Thyroid gland (tissue), 4 donors: ENCODE results near the gene FAIM. TPM values are rescaled to one million over a fixed set of nuclear protein-coding genes. Genes with fewer than 3 reads are reported as not detected.
A peak's percentile ranks its signal among the peaks of the same experiment; 100 is the strongest.
"Not testable (repeated sequence)": the region's sequence is repeated elsewhere in the genome, so short reads cannot be mapped to it uniquely, and the experiment has no call there.

Experiments used
- DNase-seq, 2 donors: peaks; one replicate each; pipeline ENCODE4 v3.0.0-alpha.2; 2019
- H3K27ac ChIP-seq, 3 donors: fragments of 200-600 bp; sonication (generic); 1 replicate in 2 of 3; 2 replicates in 1 of 3; pipeline ENCODE4 v1.5.1; 2016 to 2019; ENCODE audit warnings: mild to moderate bottlenecking in 1 of 3, moderate library complexity in 1 of 3
- H3K27me3 ChIP-seq: fragments of 200-600 bp; sonication (generic); one replicate; pipeline ENCODE4 v1.5.1; 2019
- H3K36me3 ChIP-seq, 2 donors: fragments of 200-600 bp; sonication (generic); one replicate each; pipeline ENCODE4 v1.5.1; 2016 to 2019
- H3K4me1 ChIP-seq, 2 donors: fragments of 200-600 bp; sonication (generic); one replicate each; pipeline ENCODE4 v1.5.1; 2017 to 2019
- H3K4me3 ChIP-seq, 3 donors: fragments of 200-600 bp; sonication (generic); replicated peaks in 1 of 3; 1 replicate in 2 of 3; 2 replicates in 1 of 3; pipeline ENCODE4 v1.5.1; 2016; ENCODE audit warnings: mild to moderate bottlenecking in 1 of 3
- H3K9me3 ChIP-seq: fragments of 200-600 bp; sonication (generic); one replicate; pipeline ENCODE4 v1.5.1; 2017
- POLR2A ChIP-seq, 2 donors: fragments of 450-650 bp; IDR thresholded peaks; one replicate each; pipeline ENCODE4 v1.6.1; 2017; ENCODE audit warnings: antibody characterized with exemption in 2 of 2, mild to moderate bottlenecking in 2 of 2, moderate library complexity in 1 of 2
- WGBS, 2 donors: methylation state at CpG; one replicate each; pipeline ENCODE4 v1.1.5; 2017; 5-methylcytosine and 5-hydroxymethylcytosine counted together
- intact Hi-C: fragments of 100-400 bp; cut with DNase I; formaldehyde crosslinking; loops from one replicate; pipeline ENCODE4 v1.15.1; 2023
- total RNA-seq, 4 donors: library from RNA; depleted of rRNA; stranded (reverse); fragments of >200 nt; gene quantifications; one replicate each; pipeline ENCODE4 v1.2.3, GENCODE V29; 2016
- TF ChIP-seq, protein P1 (sequence below), 6 experiments: fragments of 200-600 bp in 3 of 6; fragments of 450-650 bp in 3 of 6; sonication (generic) in 3 of 6; IDR thresholded peaks; one replicate each; pipeline ENCODE4 v1.5.1; 2016 to 2019; ENCODE audit warnings: antibody characterized with exemption in 6 of 6, mild to moderate bottlenecking in 2 of 6, inconsistent platforms in 1 of 6, moderate library complexity in 1 of 6

The FAIM gene
- total RNA-seq, 4 donors from 2014 or later, result 12.6 to 26.6 (median 20.4) TPM

DNA sequence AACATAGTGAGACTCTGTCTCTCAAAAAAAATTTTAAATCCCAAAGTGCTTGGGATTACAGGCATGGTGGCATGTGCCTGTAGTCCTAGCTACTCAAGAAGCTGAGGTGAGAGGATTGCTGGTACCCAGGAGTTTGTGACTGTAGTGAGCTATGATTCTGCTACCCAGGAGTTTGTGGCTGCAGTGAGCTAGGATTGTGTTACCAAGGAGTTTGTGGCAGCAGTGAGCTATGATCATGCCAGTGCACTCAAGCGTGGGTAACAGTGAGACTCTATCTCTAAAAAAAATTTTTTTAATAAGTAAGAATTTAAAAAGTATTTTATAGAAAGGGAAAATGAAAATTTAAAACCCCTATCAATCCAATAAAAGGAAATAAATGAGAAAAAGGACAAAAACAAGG lies 69.5 kb downstream of the FAIM start:
- Histone ChIP-seq H3K27ac (no peak overlapping the region), H3K36me3 (peaks cover 0 to 5% of the 10 kb centered on the region in 2 donors), H3K9me3 (no peaks in the 10 kb centered on the region), H3K4me1 (peaks cover 11 to 28% of the 10 kb centered on the region in 2 donors), H3K27me3 (no peaks in the 10 kb centered on the region), H3K4me3 (no peak overlapping the region)
- peak in 1 of 2 donors; percentile 34 for DNase-seq
- WGBS, 2 donors, result 58 to 76% methylated on average over 1 of the region's 1 CpG
- intact Hi-C loops, result no loop called here
- TF ChIP-seq, protein P1, sequence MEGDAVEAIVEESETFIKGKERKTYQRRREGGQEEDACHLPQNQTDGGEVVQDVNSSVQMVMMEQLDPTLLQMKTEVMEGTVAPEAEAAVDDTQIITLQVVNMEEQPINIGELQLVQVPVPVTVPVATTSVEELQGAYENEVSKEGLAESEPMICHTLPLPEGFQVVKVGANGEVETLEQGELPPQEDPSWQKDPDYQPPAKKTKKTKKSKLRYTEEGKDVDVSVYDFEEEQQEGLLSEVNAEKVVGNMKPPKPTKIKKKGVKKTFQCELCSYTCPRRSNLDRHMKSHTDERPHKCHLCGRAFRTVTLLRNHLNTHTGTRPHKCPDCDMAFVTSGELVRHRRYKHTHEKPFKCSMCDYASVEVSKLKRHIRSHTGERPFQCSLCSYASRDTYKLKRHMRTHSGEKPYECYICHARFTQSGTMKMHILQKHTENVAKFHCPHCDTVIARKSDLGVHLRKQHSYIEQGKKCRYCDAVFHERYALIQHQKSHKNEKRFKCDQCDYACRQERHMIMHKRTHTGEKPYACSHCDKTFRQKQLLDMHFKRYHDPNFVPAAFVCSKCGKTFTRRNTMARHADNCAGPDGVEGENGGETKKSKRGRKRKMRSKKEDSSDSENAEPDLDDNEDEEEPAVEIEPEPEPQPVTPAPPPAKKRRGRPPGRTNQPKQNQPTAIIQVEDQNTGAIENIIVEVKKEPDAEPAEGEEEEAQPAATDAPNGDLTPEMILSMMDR (IDR thresholded peaks at IDR 0.05), result no peak
- TF ChIP-seq POLR2A (IDR thresholded peaks at IDR 0.05), result no peak

DNA sequence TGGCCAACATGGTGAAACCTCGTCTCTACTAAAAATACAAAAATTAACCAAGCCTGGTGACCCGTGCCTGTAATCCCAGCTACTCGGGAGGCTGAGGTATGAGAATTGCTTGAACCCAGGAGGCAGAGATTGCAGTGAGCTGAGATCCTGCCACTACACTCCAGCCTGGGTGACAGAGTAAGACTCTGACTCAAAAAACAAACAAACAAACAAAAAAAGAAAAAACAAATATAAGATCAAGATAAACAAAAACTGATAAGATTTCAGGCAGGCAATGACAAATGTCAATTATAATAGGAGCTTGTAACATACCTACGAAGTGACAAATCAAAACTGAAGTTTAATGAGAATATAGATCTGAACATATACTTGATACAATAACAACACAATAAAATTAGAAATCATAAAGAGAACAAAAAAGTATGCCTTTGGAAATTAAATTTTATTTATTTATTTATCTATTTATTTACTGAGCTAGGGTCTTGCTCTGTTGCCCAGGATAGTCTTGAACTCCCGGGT lies 70.4 kb downstream of the FAIM start:
- no peaks in the 10 kb centered on the region for H3K27me3 ChIP-seq
- H3K9me3 ChIP-seq, result no peaks in the 10 kb centered on the region
- peaks cover 6 to 20% of the 10 kb centered on the region in 2 donors for H3K4me1 ChIP-seq
- no peak overlapping the region for H3K27ac ChIP-seq
- intact Hi-C loops, result no loop called here
- H3K36me3 ChIP-seq, result peaks cover 2 to 5% of the 10 kb centered on the region in 2 donors
- no peak for DNase-seq
- TF ChIP-seq, protein P1 (IDR thresholded peaks at IDR 0.05), result no peak
- TF ChIP-seq POLR2A (IDR thresholded peaks at IDR 0.05), result no peak
- H3K4me3 ChIP-seq, result no peak overlapping the region
- 85 to 86% methylated on average over 5 of the region's 5 CpGs for WGBS, 2 donors

DNA sequence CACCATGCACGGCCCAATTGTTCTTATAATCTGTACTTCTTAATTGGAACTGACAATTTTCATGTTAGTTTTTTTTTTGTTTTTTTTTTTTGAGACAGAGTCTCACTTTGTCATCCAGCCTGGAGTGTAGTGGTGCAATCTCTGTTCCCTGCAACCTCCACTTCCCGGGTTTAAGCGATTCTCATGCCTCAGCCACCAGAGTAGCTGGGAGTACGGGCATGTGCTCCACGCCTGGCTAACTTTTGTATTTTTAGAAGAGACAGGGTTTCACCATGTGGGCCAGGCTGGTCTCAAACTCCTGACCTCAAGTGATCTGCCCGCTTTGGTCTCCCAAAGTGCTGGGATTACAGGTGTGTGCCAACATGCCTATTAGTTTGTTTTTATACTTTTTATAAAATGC lies 72.4 kb downstream of the FAIM start:
- H3K9me3 ChIP-seq, H3K27me3 ChIP-seq, H3K36me3 ChIP-seq, H3K4me3 ChIP-seq: not testable (repeated sequence)
- H3K27ac ChIP-seq, result peak overlapping the region in 2 of 3 donors; percentile 36 to 39
- H3K4me1 ChIP-seq, result peaks cover 3 to 16% of the 10 kb centered on the region in 2 donors
- DNase-seq, result peak in 1 of 2 donors; percentile 18
- intact Hi-C loops, result loop anchor here (10.0 kb wide), 1 partner anchor 76 kb away; the partner anchor contains the start of gene FAIM
- WGBS, 2 donors, result 65% methylated on average over 6 of the region's 6 CpGs

DNA sequence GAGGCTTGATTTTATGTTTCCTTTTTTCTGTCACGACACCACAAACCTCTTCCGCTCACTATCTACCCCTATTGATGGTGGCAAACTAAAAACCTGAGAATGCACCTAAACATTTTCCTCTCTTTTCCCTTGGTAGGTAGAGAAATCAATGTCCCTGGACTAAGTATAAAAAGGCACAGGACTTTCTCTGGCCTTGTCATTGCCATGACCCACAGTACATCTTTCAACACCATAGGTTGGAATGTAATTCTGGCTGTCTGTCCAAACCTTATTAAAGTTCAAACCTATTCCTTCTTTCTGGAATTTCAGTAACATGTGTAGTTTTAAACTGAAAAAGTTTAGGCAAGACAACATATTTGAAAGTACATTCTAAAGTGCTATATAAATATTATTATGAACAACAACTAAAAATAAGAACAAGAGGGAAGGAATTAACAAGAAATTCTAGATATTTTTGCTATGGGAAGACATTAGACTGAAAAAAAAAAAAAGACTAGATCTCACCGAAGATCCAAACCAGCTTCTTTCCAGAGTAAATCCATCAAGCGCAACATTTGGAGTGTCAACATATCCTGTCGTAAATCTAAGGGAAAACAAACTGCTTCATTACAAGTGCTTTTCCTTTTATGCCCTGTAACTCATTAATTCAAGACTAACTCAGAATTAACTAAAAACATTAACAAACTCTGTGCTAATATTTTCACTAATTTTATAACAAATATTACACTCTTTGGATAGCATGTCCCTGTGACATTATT lies 73.1 kb downstream of the FAIM start:
- Histone ChIP-seq H3K36me3 (peaks cover 0 to 2% of the 10 kb centered on the region in 2 donors), H3K27ac (peak overlapping the region; percentile 25 to 39 (median 36))

DNA sequence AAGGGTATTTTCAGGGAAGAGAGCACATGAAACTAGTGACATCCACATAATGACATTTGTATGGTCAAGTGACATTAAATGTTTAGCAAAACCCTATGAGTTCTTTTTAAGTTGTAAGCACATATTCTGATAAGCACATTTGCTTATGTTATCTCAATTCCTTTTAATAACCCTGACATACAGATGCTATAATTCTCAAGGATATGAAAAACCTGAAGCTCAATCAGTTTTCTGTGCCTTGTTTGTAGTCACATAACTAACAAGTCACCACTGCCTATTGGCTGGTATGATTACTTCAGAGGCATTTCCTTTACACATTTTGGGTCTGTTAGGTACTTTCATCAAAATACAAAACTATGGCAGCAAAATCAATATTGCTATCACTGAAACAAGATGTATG lies 74.1 kb downstream of the FAIM start:
- peaks cover 8 to 31% of the 10 kb centered on the region in 2 donors for H3K4me1 ChIP-seq
- TF ChIP-seq, protein P1 (IDR thresholded peaks at IDR 0.05), result no peak
- TF ChIP-seq POLR2A (IDR thresholded peaks at IDR 0.05), result no peak
- intact Hi-C loops, result loop anchor here (10.0 kb wide), 1 partner anchor 78 kb away; the partner anchor contains the start of gene FAIM
- H3K36me3 ChIP-seq, result peaks cover 0 to 2% of the 10 kb centered on the region in 2 donors
- H3K9me3 ChIP-seq, result no peaks in the 10 kb centered on the region
- no peaks in the 10 kb centered on the region for H3K27me3 ChIP-seq
- no peak overlapping the region for H3K4me3 ChIP-seq
- no peak overlapping the region for H3K27ac ChIP-seq
- DNase-seq, result no peak

More for the DNA sequence above, 73.1 kb downstream of the FAIM start:
- no peaks in the 10 kb centered on the region for H3K9me3 ChIP-seq
- DNase-seq, result no peak
- H3K27me3 ChIP-seq, result no peaks in the 10 kb centered on the region
- peaks cover 3 to 23% of the 10 kb centered on the region in 2 donors for H3K4me1 ChIP-seq
- no peak for TF ChIP-seq POLR2A (IDR thresholded peaks at IDR 0.05)
- TF ChIP-seq, protein P1 (IDR thresholded peaks at IDR 0.05), result no peak
- H3K4me3 ChIP-seq, result no peak overlapping the region
- intact Hi-C loops, result loop anchor here (10.0 kb wide), 1 partner anchor 77 kb away; the partner anchor contains the start of gene FAIM
- 66 to 69% methylated on average over 5 of the region's 5 CpGs for WGBS, 2 donors

Other genes starting within 250 kb of the FAIM start
- 10 to 100 TPM; 19.9 to 82.8 (median 22.7) TPM for gene ESYT3, start 174.2 kb upstream of the FAIM start, total RNA-seq
- 100 to 1,000 TPM in 1 of 4 donors, 10 to 100 TPM in 3; 68.3 to 100 (median 71.9) TPM for gene CEP70, start 14.5 kb upstream of the FAIM start, total RNA-seq
- 10 to 100 TPM; 60.2 to 90.0 (median 78.5) TPM for gene PIK3CB, start 226.2 kb downstream of the FAIM start, total RNA-seq